Measurements from ENCODE around the gene MYL11.

The MYL11 gene

GRCh38 chr16:30365200-30365599 lies 9.4 kb upstream of the MYL11 start:
- TF ChIP-seq SPI1 (IDR thresholded peaks at IDR 0.05; ENCODE audit: borderline replicate concordance, low read depth) (no peak), GABPA (IDR thresholded peaks at IDR 0.05; ENCODE audit: low read depth) (no peak), POLR2AphosphoS5 (IDR thresholded peaks at IDR 0.05; ENCODE audit: low read depth) (no peak), CTCF (IDR thresholded peaks at IDR 0.05; ENCODE audit: insufficient read depth, low read length) (no peak)
- TF ChIP-seq, protein P1, sequence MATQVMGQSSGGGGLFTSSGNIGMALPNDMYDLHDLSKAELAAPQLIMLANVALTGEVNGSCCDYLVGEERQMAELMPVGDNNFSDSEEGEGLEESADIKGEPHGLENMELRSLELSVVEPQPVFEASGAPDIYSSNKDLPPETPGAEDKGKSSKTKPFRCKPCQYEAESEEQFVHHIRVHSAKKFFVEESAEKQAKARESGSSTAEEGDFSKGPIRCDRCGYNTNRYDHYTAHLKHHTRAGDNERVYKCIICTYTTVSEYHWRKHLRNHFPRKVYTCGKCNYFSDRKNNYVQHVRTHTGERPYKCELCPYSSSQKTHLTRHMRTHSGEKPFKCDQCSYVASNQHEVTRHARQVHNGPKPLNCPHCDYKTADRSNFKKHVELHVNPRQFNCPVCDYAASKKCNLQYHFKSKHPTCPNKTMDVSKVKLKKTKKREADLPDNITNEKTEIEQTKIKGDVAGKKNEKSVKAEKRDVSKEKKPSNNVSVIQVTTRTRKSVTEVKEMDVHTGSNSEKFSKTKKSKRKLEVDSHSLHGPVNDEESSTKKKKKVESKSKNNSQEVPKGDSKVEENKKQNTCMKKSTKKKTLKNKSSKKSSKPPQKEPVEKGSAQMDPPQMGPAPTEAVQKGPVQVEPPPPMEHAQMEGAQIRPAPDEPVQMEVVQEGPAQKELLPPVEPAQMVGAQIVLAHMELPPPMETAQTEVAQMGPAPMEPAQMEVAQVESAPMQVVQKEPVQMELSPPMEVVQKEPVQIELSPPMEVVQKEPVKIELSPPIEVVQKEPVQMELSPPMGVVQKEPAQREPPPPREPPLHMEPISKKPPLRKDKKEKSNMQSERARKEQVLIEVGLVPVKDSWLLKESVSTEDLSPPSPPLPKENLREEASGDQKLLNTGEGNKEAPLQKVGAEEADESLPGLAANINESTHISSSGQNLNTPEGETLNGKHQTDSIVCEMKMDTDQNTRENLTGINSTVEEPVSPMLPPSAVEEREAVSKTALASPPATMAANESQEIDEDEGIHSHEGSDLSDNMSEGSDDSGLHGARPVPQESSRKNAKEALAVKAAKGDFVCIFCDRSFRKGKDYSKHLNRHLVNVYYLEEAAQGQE (IDR thresholded peaks at IDR 0.05; ENCODE audit: insufficient replicate concordance, low read depth): no peak
- Histone ChIP-seq H3K4me3 (replicated peaks; ENCODE audit: insufficient read depth, low read length) (no peak overlapping the region), H3K27me3 (ENCODE audit: insufficient read depth, poor library complexity, severe bottlenecking) (no peaks in the 10 kb centered on the region), H3K27ac (replicated peaks) (no peak overlapping the region)
- no peak for DNase-seq (ENCODE audit: low read depth in 1 of 2, low spot score in 1 of 2)

DNA sequence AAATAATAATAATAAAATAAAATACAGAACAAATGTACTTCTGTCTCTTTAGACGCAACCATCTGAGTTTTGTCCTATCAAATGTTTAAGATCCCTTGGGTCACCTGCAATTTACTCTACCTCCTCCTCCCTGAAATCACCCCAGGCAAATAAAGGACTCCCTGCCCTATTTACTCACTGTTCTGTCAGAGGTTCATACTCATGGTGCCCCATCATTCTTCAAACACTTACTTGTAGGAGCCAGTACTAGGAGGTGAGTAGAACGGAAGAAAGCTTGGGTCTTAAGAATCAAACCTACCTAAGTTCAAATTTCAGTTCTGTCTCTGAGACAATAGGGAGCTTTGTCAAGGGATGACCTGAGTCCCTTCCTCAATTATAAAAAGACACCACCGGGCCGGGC lies 8.1 kb upstream of the MYL11 start:
- TF ChIP-seq CTCF (IDR thresholded peaks at IDR 0.05; ENCODE audit: insufficient read depth, low read length): no peak
- TF ChIP-seq, protein P1 (IDR thresholded peaks at IDR 0.05; ENCODE audit: insufficient replicate concordance, low read depth): no peak
- TF ChIP-seq GABPA (IDR thresholded peaks at IDR 0.05; ENCODE audit: low read depth): no peak
- TF ChIP-seq SPI1 (IDR thresholded peaks at IDR 0.05; ENCODE audit: borderline replicate concordance, low read depth): no peak
- TF ChIP-seq POLR2AphosphoS5 (IDR thresholded peaks at IDR 0.05; ENCODE audit: low read depth): no peak
- Histone ChIP-seq H3K4me3 (replicated peaks; ENCODE audit: insufficient read depth, low read length) (no peak overlapping the region), H3K27ac (replicated peaks) (no peak overlapping the region), H3K27me3 (ENCODE audit: insufficient read depth, poor library complexity, severe bottlenecking) (no peaks in the 10 kb centered on the region)
- no peak for DNase-seq (ENCODE audit: low read depth in 1 of 2, low spot score in 1 of 2)

DNA sequence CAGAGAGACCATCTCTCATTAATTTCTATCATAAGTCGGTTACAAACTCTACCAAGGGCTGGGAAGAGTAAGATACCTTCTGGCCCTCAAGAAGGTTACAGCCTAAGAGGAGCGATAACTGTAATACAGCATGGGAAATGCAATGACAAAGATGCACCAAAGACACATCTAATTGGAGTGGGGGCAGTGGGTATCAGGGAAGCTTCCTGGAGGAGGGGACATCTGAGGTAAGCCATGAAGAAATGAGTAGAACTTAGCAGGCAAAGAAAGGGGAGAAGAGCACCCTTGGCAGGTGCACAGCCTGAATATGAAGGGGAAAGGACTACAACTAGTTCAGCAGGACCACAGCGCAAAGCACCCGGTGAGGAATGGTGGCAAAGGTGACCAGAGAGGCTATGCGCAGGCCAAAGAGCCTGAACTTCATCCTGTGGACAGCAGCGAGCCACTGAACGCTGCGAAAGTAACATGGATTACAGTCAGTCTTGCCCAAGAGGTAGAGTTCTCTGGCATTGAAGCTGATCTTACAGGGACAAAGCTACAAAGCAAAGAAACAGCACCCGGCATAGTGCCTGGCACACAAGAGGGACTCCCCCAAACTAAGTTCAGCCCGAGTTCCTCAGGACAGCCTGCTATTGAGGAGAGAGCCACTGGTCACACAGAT lies 7.1 kb upstream of the MYL11 start:
- peak overlapping the region; percentile 94 for H3K4me3 ChIP-seq (replicated peaks; ENCODE audit: insufficient read depth, low read length)
- peak overlapping the region; percentile 63; the same call in 1 of the 2 replicates for H3K27ac ChIP-seq (replicated peaks)
- TF ChIP-seq, protein P1 (IDR thresholded peaks at IDR 0.05; ENCODE audit: insufficient replicate concordance, low read depth): no peak
- TF ChIP-seq GABPA (IDR thresholded peaks at IDR 0.05; ENCODE audit: low read depth) (no peak), SPI1 (IDR thresholded peaks at IDR 0.05; ENCODE audit: borderline replicate concordance, low read depth) (no peak), POLR2AphosphoS5 (IDR thresholded peaks at IDR 0.05; ENCODE audit: low read depth) (no peak), CTCF (IDR thresholded peaks at IDR 0.05; ENCODE audit: insufficient read depth, low read length) (no peak)
- no peak for DNase-seq (ENCODE audit: low read depth in 1 of 2, low spot score in 1 of 2)
- H3K27me3 ChIP-seq (ENCODE audit: insufficient read depth, poor library complexity, severe bottlenecking): no peaks in the 10 kb centered on the region
